Spleen (tissue), 7 donors: ENCODE results near the gene SERINC1.

ENCODE experiments used
- CTCF ChIP-seq, 11 experiments: fragments of 200-600 bp in 7 of 11; fragments of 450-650 bp in 4 of 11; sonication (generic) in 4 of 11; IDR thresholded peaks in 8 of 11; conservative IDR thresholded peaks in 3 of 11; 1 replicate in 7 of 11; 2 replicates in 4 of 11; pipeline versions ENCODE4 v1.4.0 to v1.8.0; 2016 to 2021; ENCODE audit warnings: antibody characterized with exemption in 11 of 11, inconsistent platforms in 4 of 11, mild to moderate bottlenecking in 1 of 11
- POLR2A ChIP-seq, 3 donors: fragments of 450-650 bp; IDR thresholded peaks; one replicate each; pipeline ENCODE4 v1.5.1; 2017; ENCODE audit warnings: antibody characterized with exemption in 3 of 3, mild to moderate bottlenecking in 1 of 3
- POLR2AphosphoS5 ChIP-seq, 3 donors: sonication (generic); formaldehyde crosslinking; IDR thresholded peaks; one replicate each; pipeline ENCODE4 v1.5.1; 2017; ENCODE audit warnings: antibody characterized with exemption in 3 of 3
- donor health status: DM: no; HTN: no; CAD: no; lungs with moderate emphysema.
- donor health status: DM: no; HTN: no; CAD: no.
- donor health status: DM: no; HTN: no; CAD: no.

GRCh38 chr6:122428781-122429180 is 42.8 kb downstream of the SERINC1 start:
- no peak for TF ChIP-seq CTCF (IDR thresholded peaks at IDR 0.05 in 8 of 11, conservative IDR thresholded peaks at IDR 0.05 in 3 of 11)
- no peak for TF ChIP-seq POLR2AphosphoS5 (IDR thresholded peaks at IDR 0.05)
- no peak for TF ChIP-seq POLR2A (IDR thresholded peaks at IDR 0.05)
